ENCODE results near the gene SPATC1L.

Gene SPATC1L

GRCh38 chr21:46210378-46211136 is 26.3 kb upstream of the SPATC1L start:
- Histone ChIP-seq H3K4me3 (replicated peaks; ENCODE audit: insufficient read depth, low read length) (no peak overlapping the region), H3K27me3 (ENCODE audit: insufficient read depth, poor library complexity, severe bottlenecking) (no peaks in the 10 kb centered on the region), H3K27ac (replicated peaks) (no peak overlapping the region)
- no peak for TF ChIP-seq REST (IDR thresholded peaks at IDR 0.05; ENCODE audit: insufficient replicate concordance, low read depth)
- TF ChIP-seq GABPA (IDR thresholded peaks at IDR 0.05; ENCODE audit: low read depth) = no peak
- TF ChIP-seq POLR2AphosphoS5 (IDR thresholded peaks at IDR 0.05; ENCODE audit: low read depth) = no peak
- no peak for TF ChIP-seq CTCF (IDR thresholded peaks at IDR 0.05; ENCODE audit: insufficient read depth, low read length)
- no peak for TF ChIP-seq SPI1 (IDR thresholded peaks at IDR 0.05; ENCODE audit: borderline replicate concordance, low read depth)
- no peak for DNase-seq (ENCODE audit: low read depth in 1 of 2, low spot score in 1 of 2)

GRCh38 chr21:46208761-46209721 is 24.8 kb upstream of the SPATC1L start:
- Histone ChIP-seq H3K4me3 (replicated peaks; ENCODE audit: insufficient read depth, low read length) (no peak overlapping the region), H3K27ac (replicated peaks) (no peak overlapping the region), H3K27me3 (ENCODE audit: insufficient read depth, poor library complexity, severe bottlenecking) (no peaks in the 10 kb centered on the region)
- TF ChIP-seq REST (IDR thresholded peaks at IDR 0.05; ENCODE audit: insufficient replicate concordance, low read depth) (no peak), CTCF (IDR thresholded peaks at IDR 0.05; ENCODE audit: insufficient read depth, low read length) (no peak), POLR2AphosphoS5 (IDR thresholded peaks at IDR 0.05; ENCODE audit: low read depth) (no peak; the same call in 1 of the 2 replicates), SPI1 (IDR thresholded peaks at IDR 0.05; ENCODE audit: borderline replicate concordance, low read depth) (no peak), GABPA (IDR thresholded peaks at IDR 0.05; ENCODE audit: low read depth) (no peak)
- no peak for DNase-seq (ENCODE audit: low read depth in 1 of 2, low spot score in 1 of 2)

GRCh38 chr21:46207920-46208591 is 23.8 kb upstream of the SPATC1L start:
- TF ChIP-seq SPI1 (IDR thresholded peaks at IDR 0.05; ENCODE audit: borderline replicate concordance, low read depth) = no peak
- no peak for TF ChIP-seq CTCF (IDR thresholded peaks at IDR 0.05; ENCODE audit: insufficient read depth, low read length)
- TF ChIP-seq GABPA (IDR thresholded peaks at IDR 0.05; ENCODE audit: low read depth) = no peak
- no peak for TF ChIP-seq REST (IDR thresholded peaks at IDR 0.05; ENCODE audit: insufficient replicate concordance, low read depth)
- no peak for TF ChIP-seq POLR2AphosphoS5 (IDR thresholded peaks at IDR 0.05; ENCODE audit: low read depth)
- no peak overlapping the region for H3K27ac ChIP-seq (replicated peaks)
- DNase-seq (ENCODE audit: low read depth in 1 of 2, low spot score in 1 of 2) = no peak
- H3K4me3 ChIP-seq (replicated peaks; ENCODE audit: insufficient read depth, low read length) = no peak overlapping the region
- no peaks in the 10 kb centered on the region for H3K27me3 ChIP-seq (ENCODE audit: insufficient read depth, poor library complexity, severe bottlenecking)
